Activated T-helper 1 cell treated with anti-CD3 and anti-CD28 coated beads, Interleukin-2, amount 50 U/mL, for 16 hours (primary cell): ENCODE results near the gene RTBDN.
"Not testable (repeated sequence)": the region's sequence is repeated elsewhere in the genome, so short reads cannot be mapped to it uniquely, and the experiment has no call there.

ENCODE experiments used
- DNase-seq, 2 donors: peaks; one replicate each; pipeline ENCODE4 v3.0.0-alpha.2; 2020; ENCODE audit warnings: low read depth in 1 of 2, low spot score in 1 of 2

RTBDN gene

DNA sequence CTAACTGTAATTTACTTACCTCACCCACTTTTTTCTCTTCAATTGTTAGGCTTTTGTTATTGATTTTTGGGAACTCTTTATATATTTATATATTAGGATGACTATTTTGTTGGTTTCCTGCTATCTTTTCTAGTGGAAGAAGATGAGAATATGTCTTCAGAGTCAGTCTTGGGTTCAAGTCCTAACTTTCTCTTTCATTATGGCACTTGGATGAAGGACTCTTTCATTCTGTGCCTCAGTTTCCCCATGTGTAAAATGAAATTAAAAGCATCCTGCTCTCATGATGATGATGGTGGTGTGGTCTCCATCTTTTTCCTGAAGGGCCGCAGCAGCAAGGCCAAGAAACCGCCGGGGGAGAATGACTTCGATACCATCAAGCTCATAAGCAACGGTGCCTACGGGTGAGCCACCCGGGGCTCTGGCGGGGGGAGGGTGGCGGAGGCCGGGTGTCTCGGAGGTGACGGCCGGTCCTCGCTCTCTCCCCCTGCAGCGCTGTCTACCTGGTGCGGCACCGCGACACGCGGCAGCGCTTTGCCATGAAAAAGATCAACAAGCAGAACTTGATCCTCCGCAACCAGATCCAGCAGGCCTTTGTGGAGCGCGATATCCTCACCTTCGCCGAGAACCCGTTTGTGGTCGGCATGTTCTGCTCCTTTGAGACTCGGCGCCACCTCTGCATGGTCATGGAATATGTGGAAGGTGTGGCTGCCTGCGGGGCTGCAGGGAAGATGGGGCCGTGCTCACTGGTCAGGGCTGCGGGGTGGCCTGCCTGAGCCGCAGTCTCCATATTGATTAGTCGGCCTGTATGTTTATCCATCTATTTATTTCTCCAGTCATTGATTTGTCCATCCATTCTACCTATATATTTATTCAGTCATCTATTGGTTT is 23.9 kb upstream of the RTBDN start:
- DNase-seq, result no peak

DNA sequence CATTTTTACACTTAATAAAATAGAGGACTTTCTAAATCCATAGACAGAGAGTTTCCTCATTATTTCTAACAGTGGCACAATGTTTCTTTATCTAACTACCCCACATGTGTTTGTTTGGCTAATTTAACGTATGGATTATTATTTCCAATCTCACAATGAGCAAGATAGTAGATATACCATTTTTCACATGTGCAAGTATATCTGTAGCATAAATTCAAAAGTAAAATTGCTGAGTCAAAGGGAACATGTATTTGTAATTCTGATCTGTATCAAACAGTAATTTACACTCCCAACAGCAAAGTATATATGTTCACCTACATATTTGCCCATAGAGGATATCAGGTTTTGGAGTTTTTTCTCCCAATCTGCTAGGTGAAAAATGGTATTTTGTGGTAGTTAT is 22.3 kb upstream of the RTBDN start:
- DNase-seq, result no peak

DNA sequence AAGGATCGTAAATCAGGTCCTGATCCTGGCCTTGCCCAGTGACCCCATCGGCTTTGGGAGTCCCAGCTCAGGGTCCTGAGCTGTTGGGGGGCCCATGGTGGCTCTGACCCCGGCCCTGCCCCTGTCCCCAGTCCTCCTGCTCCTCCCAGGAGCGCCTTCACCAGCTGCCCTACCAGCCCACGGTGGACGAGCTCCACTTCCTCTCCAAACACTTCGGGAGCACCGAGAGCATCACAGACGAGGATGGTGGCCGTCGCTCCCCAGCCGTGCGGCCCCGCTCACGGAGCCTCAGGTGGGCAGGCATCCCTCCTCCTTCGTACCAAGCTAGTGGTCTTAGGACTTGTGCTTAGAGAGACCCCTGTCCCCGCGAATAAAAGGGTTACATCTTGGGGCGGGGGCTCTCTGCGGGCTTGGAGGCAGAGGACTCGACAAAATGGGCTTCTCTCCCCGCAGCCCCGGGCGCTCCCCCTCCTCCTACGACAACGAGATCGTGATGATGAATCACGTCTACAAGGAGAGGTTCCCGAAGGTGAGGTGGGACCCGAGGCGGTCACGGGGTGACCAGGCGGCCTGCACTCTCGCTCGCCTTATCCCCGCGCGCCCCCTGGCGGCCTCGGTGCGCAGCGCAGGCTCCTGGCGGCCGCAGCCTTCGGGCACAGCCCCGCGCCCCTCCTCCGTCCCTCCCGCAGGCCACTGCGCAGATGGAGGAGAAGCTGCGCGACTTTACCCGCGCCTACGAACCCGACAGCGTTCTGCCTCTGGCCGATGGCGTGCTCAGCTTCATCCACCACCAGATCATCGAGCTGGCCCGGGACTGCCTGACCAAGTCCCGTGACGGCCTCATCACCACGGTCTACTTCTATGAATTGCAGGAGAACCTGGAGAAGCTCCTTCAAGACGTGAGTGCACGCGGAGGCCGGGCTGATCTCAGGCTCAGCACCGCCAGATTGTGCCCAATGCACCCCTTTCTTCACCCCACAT is 13.1 kb upstream of the RTBDN start:
- DNase-seq, result peak; percentile 70 to 81

DNA sequence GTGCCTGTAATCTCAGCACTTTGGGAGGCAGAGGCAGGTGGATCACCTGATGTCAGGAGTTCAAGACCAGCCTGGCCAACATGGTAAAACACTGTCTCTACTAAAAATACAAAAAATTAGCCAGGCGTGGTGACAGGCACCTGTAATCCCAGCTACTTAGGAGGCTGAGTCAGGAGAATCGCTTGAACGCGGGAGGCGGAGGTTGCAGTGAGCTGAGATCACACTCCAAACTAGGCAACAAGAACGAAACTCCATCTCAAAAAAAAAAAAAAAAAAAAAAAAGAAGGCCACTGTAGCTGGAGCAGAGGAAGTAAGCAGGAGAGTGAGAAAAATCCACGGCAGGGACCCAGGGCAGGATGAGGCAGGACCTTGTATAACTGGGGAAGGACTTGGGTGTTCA is 12.2 kb upstream of the RTBDN start:
- DNase-seq, result not testable (repeated sequence)

DNA sequence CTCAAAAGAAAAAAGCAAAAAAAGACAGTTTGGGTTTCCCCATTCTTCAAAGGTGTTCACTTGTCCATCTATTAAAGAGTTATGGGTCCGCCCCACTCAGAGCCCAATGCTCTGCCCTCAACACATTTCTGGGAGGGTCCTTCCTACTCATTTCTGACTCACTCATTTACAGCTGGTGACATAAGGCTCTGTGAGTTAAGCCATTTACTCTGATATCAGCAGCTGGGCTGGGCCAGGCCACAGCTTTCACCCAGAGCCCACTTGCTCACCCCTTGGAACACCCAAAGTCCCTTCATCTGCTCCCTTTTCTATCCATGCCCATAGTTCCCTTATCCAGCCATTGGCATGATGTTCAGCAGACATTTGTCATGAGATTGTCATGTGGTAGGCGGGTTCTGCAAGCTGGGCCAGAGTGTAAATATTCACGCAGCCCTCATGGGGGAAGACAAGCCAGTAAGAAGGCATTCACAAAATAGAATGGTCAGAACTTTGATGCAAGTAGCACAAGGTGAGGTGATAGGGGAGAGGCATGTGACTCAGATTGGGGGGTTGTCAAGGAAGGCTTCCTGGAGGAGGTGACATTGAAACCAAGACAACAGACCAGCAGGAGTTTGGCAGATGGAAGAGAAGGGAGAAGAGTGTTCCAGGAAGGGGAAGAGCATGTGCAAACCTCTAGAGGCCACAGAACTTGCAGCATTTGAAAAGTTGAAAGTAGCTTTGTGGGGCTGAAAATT is 9.8 kb upstream of the RTBDN start:
- no peak for DNase-seq

DNA sequence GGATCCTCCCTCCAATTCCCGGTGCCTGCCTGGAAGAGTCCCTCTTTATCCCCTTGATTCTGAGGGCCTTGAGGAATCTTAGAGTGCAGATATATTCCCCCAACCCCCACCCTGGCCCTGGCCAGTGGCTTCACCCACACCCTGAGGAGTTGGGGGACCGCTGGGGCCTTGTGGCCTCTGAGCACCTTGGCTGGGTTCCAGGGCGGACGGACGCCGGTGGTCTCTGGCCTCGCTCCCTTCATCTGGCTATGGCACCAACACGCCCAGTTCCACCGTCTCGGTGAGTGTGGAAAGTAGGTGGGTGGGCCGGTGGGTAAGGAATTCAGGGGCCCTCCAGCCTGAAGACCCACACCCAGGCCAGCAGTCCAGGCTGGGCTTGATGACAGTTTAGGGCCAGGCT is 8.9 kb upstream of the RTBDN start:
- DNase-seq, result no peak

DNA sequence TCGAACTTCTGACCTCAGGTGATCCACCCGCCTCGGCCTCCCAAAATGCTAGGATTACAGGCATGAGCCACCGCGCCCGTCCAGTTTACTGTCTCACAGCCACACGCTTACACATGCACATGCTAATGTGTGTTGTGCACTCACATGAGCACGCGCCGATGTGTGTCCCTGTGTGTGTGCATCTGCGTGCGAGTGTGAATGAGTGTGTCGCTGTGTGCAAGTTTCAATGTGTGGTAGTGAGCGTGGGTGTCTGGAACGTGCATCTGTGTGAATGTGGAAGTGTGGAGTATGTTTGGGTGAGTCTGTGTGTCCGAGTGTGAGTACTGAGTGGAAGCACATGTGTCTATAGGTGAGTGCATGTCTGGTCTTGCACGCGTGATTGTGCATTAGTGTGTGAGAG is 8.1 kb upstream of the RTBDN start:
- DNase-seq, result no peak

DNA sequence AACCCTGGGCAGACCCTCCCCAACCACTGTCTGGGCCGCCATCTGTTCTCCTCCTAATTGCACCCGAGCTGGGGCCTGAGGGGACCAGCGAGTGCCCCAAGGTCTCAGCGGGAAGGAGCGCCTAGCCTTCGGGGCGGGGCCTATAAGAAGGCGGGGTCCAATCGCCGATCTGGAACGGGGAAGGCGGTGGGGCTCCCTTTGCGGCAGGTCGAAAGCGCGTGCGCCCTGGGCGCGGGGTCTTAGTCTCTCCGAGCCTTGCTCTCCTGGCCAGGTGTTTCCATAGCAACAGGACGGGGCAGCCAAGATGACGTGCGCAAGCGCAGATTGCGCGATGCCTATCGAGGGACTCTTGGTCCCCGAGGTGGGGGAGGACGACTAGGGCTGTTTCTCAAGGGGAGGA is 6.7 kb upstream of the RTBDN start:
- DNase-seq, result no peak

DNA sequence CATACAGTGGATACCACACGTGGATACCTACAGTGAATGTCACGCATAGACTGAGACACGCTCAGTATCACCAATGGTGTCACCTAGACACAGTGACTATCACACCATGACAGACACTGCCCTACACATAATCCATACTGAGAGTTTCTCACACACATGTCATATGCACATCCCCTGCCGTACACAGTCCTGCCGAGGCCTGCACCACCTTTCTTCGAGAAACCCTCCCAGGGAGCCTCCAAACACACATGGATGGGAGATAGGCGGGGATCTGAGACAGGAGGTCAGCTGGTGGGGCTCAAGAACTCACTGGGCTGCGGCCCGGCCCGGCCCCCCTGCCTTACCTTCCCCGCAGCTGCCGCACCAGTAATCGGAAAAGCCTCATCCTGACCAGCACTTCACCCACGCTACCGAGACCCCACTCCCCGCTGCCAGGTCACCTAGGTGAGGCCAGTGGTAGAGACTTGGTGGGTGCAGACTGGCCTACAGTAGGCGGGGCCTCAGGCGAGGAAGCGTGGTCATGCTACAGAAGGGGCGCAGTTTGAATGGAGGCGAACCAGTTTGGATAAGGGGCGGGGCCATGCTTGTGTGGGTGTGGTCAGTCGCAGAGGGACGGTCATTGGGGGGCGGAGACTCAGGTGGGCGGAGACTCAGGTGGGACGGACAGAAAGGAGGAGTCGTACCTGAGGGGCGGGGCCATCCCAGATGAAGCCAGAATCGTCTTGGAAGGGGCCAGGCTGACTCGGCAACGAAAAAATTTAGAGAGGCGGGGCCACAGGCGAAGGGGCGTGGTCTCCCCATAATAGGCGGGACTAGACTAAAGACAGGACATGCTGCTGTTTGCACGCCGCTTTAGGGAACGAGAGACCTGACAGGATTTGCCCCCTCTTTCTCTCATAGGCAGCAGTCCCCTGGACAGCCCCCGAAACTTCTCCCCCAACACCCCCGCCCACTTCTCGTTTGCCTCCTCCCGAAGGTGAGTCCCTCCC is 6.0 kb upstream of the RTBDN start:
- no peak for DNase-seq

DNA sequence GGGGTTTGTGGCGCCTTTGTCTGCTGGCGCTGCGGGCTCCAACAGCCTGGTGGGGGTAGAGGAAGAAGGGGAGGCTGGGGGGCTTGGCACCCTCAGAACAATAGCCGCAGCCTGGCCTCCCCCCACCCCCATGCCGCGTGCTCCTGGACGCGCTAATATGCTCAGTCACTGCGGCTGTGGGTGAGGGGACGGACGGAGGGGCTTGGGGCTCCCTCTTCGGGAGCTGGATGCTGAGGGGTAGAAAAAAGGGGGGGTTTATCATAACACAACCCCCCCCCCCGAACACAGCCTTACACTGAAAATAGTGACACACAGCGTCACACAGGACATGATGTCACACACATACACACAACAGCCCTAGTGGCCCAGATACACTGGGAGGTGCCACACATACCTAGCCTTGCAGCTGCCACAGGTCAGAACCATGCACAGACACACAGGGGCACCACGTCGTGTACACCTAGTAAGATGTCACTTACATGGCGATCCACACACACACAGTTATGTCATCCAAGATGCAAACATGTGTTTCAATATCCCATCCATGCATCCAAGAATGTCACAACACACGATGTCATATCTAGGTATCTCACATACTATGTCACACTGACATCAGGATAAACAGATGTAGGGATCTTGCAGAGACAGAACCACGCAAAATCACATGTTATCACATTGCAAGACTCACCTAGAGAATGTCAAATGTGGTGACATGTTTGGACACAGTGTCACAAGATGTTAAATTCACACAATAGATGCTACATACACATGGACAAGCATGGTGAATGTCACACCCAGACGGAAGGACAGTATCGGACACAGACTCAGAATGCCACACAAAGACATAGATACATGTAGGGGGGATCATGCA is 4.7 kb upstream of the RTBDN start:
- no peak for DNase-seq

DNA sequence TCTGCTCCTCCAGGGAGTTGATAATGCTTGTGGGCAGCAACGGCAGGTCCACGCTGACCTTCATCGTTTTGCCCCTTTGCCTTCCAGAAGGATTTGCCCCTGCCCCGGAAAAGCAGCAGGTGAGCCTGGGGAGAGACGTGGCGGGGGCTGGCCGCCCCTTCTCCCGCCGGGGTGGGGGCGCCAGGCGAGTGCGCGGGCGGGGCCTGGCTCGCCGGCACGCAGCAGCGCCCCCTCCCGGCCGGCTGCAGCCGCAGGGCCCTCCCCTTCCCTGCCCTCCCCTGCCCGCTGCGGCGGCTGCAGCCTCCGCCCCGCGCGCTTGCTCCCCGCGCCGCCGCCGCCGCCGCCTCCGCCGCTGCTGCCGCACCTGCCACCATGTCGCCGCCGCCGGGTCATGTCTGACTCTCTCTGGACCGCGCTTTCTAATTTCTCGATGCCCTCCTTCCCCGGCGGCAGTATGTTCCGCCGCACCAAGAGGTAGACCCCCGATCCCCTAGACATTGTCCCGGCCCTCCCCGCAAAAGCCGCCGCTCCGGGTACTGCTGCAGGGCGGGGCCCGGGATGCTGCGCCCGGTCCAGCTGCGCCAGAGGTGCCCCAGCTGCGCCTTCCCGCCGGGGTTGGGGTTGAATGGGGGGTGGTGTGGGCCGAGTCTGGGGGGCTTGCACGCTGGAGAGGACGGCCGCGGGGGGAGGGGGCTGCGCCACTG is 4.0 kb upstream of the RTBDN start, which contains the start of gene MAST1:
TSS of gene MAST1 (plus strand) at position 334 of the 704 bp plus-strand sequence. CDS start at position 392, 58 bp downstream.
- DNase-seq, result no peak

DNA sequence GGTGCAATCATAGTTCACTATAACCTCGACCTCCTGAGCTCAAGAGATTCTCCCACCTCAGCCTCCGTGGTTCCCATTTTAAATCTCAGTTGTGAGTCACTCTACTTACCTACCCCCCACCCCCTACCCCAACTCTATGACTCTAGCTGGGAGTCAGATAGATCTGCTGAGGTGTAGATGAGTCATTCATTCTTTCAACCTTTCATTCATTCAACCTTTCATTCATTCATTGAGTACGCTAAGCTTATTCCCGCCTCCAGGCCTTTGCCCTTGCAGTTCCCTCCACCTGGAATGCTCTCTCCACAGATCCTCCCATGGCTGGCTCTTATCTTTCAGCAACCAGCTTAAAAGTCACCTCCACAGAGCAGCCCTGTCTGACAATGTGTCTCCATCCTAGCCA is 2.8 kb upstream of the RTBDN start:
- no peak for DNase-seq

DNA sequence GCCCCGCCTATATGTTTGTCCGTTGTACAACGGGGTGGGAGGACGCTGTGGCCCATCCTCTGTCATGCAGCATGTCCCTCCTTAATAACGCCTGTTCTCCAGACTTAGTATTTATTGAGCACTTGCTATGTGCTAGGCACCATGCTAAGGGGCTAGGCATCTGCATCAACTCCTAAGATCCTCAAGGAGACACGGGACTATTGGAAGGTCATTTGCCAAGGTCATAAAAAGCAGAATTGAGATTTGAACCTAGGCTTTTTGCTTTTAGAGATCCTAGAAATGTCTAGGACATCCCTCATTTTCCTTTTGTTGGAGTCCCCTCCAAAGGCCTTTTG is 2.1 kb upstream of the RTBDN start:
- DNase-seq, result no peak

DNA sequence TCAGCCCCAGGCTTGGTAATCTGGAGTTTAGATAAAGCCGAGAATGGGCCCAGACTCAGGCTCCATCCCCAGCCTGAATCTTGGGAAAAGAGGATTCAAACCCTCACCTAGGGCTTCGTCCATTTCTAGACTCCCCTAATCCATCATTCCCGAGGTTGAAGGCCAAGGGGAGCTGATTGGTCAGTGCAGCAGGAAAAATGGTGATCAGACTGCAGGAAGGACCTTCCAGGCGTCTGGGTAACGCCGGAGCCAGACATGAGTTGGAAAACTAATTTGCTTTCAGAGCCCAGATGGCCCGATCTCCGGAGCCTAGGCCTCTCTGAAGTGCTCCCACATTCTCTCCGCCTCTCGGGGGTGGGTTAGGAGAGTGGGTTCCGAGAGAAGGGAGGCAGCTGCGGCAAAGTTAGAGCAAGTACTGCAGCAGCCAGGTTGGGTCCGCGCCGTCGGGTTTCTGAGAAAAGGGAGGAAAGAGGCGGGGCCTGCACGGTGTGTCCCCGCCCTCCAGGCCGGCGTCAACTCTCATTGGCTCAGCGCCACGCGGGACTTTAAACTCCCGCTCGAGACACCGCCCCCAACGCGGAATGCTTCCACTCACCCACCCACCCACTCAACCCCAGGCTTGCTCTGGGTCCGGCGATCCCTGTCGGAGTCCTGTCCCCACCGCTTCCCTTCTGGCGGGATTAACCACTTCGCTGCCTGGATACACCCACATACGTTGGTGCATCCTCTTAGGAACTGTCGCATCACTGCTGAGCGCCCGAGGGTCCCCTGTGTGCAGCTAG is 788 bp upstream of the RTBDN start:
- no peak for DNase-seq

DNA sequence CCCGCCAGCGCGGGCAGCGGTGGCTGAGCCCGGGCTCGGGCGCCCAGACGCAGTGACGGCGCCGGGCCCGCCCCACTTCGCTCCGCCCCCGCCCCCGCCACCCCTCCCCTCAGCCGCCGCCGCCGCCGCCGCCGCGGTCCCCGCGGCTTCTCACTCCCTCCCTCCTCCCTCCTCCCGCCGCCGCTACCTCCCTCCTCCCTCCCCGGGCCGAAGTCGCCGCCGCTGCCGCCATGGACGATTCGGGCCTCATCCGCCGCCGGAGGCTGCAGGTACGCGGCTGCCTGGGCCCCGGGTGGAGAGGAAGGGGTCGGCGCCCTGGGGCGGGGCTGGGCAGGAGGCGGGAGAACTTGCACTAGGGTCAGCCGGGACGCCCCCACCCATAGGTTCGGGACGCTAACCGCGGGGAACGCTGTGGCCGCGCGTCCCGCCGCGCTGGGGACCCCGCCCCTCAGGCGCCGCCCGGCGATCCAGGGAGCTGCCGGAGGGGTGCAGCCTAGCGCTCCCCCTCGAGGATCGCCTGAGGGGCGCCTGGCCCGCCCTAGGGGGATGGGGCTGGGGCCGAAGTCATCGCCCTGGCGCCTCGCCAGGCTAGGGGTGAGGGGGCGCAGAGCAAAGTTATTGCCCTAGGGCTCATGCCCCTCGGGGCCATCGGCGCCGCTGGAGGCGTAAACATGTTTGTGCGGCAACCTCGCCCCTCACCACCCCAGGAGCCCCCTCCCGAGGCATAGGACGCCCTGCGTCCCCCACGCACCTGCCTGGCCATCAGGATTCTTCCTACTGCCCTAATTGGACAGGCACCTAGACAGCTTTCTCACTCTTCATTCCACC is 427 bp downstream of the RTBDN start:
- DNase-seq, result no peak

DNA sequence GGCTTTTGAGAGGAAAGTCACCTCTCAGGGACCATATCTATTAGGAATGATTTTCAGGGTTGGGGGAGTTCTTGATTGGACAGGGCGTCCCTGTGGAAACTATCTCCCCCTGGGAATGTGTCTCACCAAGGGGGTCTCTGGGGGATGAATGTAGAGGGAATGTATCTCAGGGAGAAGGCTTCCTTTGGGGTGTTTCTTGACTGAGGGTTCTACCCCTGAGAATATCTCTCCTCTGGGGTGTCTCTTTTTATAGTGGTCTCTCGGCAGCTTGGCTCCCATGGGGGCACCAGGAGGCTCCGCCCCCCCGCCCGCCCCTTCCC is 1.0 kb downstream of the RTBDN start:
- DNase-seq, result no peak

DNA sequence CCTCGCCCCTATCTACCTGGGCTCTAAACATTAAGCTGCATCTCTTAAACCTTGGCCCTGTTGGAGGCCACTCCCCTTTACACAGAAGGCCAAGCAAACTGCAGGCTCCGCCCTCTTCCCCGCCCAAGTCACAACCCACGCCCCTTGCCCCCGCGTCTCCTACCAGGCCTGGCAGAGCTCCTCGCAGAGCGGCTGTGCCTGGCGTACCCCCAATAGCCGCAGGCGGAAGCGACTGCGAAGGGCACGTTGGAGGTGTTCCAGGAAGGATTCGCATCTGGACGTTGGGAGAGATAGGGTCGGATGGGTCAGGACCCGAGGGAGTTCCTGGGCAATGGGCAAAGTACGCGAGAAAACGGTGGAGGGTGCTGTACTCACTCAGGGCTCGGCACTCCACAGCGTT is 5.9 kb downstream of the RTBDN start:
- no peak for DNase-seq
